K562 (cell line): ENCODE results near the gene DZIP1. TPM values are rescaled to one million over a fixed set of nuclear protein-coding genes. Genes with fewer than 3 reads are reported as not detected.
"Not testable (repeated sequence)": the region's sequence is repeated elsewhere in the genome, so short reads cannot be mapped to it uniquely, and the experiment has no call there.

Source experiments
- ATAC-seq: fragments of 200-7000 bp; cut with Tn5 transposase; 3 replicates; pipeline ENCODE4 v1.9.1; 2020; ENCODE audit warnings: moderate library complexity
- BruUV-seq: library from RNA; stranded (reverse); fragments of 400-500 nt; replicated peaks from 2 replicates; lab custom pipeline; 2021; lab: Mats Ljungman, UMichigan
- CTCF ChIA-PET: fragments of 300-600 bp; formaldehyde crosslinking; extraction: SDS; loops from one replicate; lab custom pipeline; 2021; ENCODE audit warnings: low intra/inter-chr PET ratio; lab: Yijun Ruan, JAX
- POLR2A ChIA-PET: fragments of 300-600, 350-650 bp; sonication (Branson Sonifier 250); formaldehyde crosslinking; extraction: SDS; loops from one replicate; lab custom pipeline; 2021; ENCODE audit warnings: antibody characterized with exemption, inconsistent platforms; lab: Yijun Ruan, JAX
- DNase-seq, 4 experiments: peaks; one replicate each; pipeline versions ENCODE4 v3.0.0 to v3.0.0-alpha.2; 2011 to 2018; ENCODE audit warnings: low spot score in 3 of 4, mixed read lengths in 3 of 4; ENCODE audit errors: extremely low read depth in 1 of 4
- FAIRE-seq: peaks from 2 replicates; lab custom pipeline; 2011; peaks lifted over from hg19 to GRCh38; lab: Jason Lieb, UNC
- H2AFZ ChIP-seq: 2 replicates; pipeline ENCODE4 v1.6.0; 2011; ENCODE audit warnings: low read depth, low read length, control low read depth, inconsistent platforms
- H3K27ac ChIP-seq: fragments of 200-600 bp; 3 replicates; pipeline ENCODE4 v1.8.0; 2011; ENCODE audit warnings: low read depth, mild to moderate bottlenecking, control low read depth, inconsistent platforms, low read length, moderate library complexity, mixed read lengths; ENCODE audit errors: extremely low read depth
- H3K27me3 ChIP-seq, 2 experiments: fragments of 300-600 bp in 1 of 2; 2 replicates in 1 of 2; 3 replicates in 1 of 2; pipeline versions ENCODE4 v1.6.0 to v1.8.0; 2011; ENCODE audit warnings: inconsistent platforms in 2 of 2, low read length in 2 of 2, mild to moderate bottlenecking in 1 of 2, mixed read lengths in 1 of 2, moderate library complexity in 1 of 2; ENCODE audit not compliant: control insufficient read depth in 2 of 2, insufficient read depth in 2 of 2
- H3K36me3 ChIP-seq: fragments of 300-600 bp; 3 replicates; pipeline ENCODE4 v1.8.0; 2011; ENCODE audit warnings: mild to moderate bottlenecking, low read length, inconsistent platforms; ENCODE audit not compliant: control insufficient read depth, insufficient read depth
- H3K4me1 ChIP-seq, 2 experiments: fragments of 200-600 bp in 1 of 2; replicated peaks in 1 of 2; 2 replicates in 1 of 2; 3 replicates in 1 of 2; pipeline versions ENCODE4 v1.5.1 to v1.8.0; 2011; ENCODE audit warnings: inconsistent platforms in 2 of 2, low read length in 2 of 2, mild to moderate bottlenecking in 1 of 2, mixed read lengths in 1 of 2, moderate library complexity in 1 of 2; ENCODE audit not compliant: control insufficient read depth in 2 of 2, insufficient read depth in 2 of 2
- H3K4me2 ChIP-seq: 2 replicates; pipeline ENCODE4 v1.6.1; 2011; ENCODE audit warnings: low read length, control low read depth, inconsistent platforms, mixed read lengths; ENCODE audit not compliant: insufficient read depth
- H3K4me3 ChIP-seq: fragments of 200-600 bp; sonication (generic), shearing (Covaris generic); 2 replicates; pipeline ENCODE4 v1.5.1; 2016; ENCODE audit warnings: control low read depth, inconsistent platforms
- H3K79me2 ChIP-seq: fragments of 200-600 bp; 3 replicates; pipeline ENCODE4 v1.8.0; 2011; ENCODE audit warnings: low read length, inconsistent platforms; ENCODE audit not compliant: control insufficient read depth, insufficient read depth
- H3K9ac ChIP-seq, 2 experiments: 2 replicates each; pipeline versions ENCODE4 v1.6.0 to v1.6.1; 2011; ENCODE audit warnings: low read depth in 2 of 2, low read length in 2 of 2, control low read depth in 1 of 2, inconsistent platforms in 1 of 2, mild to moderate bottlenecking in 1 of 2, mixed read lengths in 1 of 2; ENCODE audit not compliant: insufficient read depth in 1 of 2
- H3K9me1 ChIP-seq: one replicate; pipeline ENCODE4 v1.6.0; 2011; ENCODE audit warnings: inconsistent platforms, mild to moderate bottlenecking, low read length, moderate library complexity; ENCODE audit not compliant: control insufficient read depth, insufficient read depth
- H3K9me3 ChIP-seq: replicated peaks from 2 replicates; pipeline ENCODE4 v1.5.1; 2011; ENCODE audit warnings: low read depth, low read length, inconsistent platforms; ENCODE audit not compliant: control insufficient read depth, insufficient read depth
- H4K20me1 ChIP-seq: replicated peaks from 2 replicates; pipeline ENCODE4 v1.6.1; 2011; ENCODE audit warnings: low read length, inconsistent platforms, mixed read lengths; ENCODE audit not compliant: control insufficient read depth, insufficient read depth
- BRCA1 ChIP-seq, 2 experiments: fragments of 450-650 bp in 1 of 2; sonication (generic) in 1 of 2; formaldehyde crosslinking in 1 of 2; IDR thresholded peaks; 2 replicates each; pipeline versions ENCODE4 v1.5.0 to v1.6.1; 2017 to 2020; ENCODE audit warnings: mild to moderate bottlenecking in 1 of 2, missing genetic modification reagents in 1 of 2
- BRD9 ChIP-seq: fragments of 450-650 bp; IDR thresholded peaks from 2 replicates; pipeline ENCODE4 v1.6.1; 2018; ENCODE audit warnings: low read depth; ENCODE audit not compliant: partially characterized antibody
- MYC ChIP-seq, 2 experiments: fragments of 250-450 bp in 1 of 2; sonication (Bioruptor Pico) in 1 of 2; IDR thresholded peaks; 2 replicates each; pipeline versions ENCODE4 v1.5.1 to v1.6.1; 2012 to 2021; ENCODE audit warnings: low read depth in 2 of 2, borderline replicate concordance in 1 of 2, improper control_type of control experiment in 1 of 2, low read length in 1 of 2, mild to moderate bottlenecking in 1 of 2, moderate library complexity in 1 of 2
- ZBED1 ChIP-seq: IDR thresholded peaks from 2 replicates; pipeline ENCODE4 v1.6.1; 2014
- WGBS: fragments of 100-300 bp; shearing (Covaris generic); methylation state at CpG from one replicate; pipeline ENCODE4 v1.1.6; 2016; ENCODE audit warnings: low coverage, mixed read lengths; ENCODE audit not compliant: insufficient coverage; ENCODE audit errors: missing lambda C conversion rate; 5-methylcytosine and 5-hydroxymethylcytosine counted together
- in situ Hi-C: fragments of 300-500 bp; cut with MboI; formaldehyde crosslinking; loops from 4 replicates; pipeline ENCODE4 v1.15.0; 2018; ENCODE audit warnings: inconsistent platforms, mixed read lengths
- intact Hi-C: fragments of 100-400 bp; cut with micrococcal nuclease; formaldehyde crosslinking; loops from 2 replicates; pipeline ENCODE4 v1.14.2; 2022
- polyA plus RNA-seq, 8 experiments: library from polyadenylated mRNA; depleted of rRNA in 4 of 8; stranded (reverse) in 5 of 8; unstranded in 3 of 8; fragments of >200 nt; fragmentation: Nextera tagmentation in 2 of 8; fragmentation: Illumina TruSeq in 1 of 8; extraction: Ambion mirVana in 2 of 8; extraction: Trizol in 1 of 8; gene quantifications; 2 replicates each; pipeline versions ENCODE4 v1.2.1 to v1.2.3, GENCODE V29; 2011 to 2014; ENCODE audit warnings: inconsistent platforms in 1 of 8, missing spikeins in 1 of 8
- total RNA-seq, 7 experiments: library from RNA; depleted of rRNA in 6 of 7; stranded (reverse); fragments of >200 nt in 6 of 7; fragmentation: Illumina TruSeq in 2 of 7; extraction: Trizol in 2 of 7; gene quantifications; 2 replicates each; pipeline versions ENCODE4 v1.2.1 to v1.2.3, GENCODE V29; 2011 to 2021; ENCODE audit warnings: low replicate concordance in 1 of 7
- TF ChIP-seq, protein P1 (sequence below): fragments of 450-650 bp; formaldehyde crosslinking; IDR thresholded peaks from 2 replicates; pipeline ENCODE4 v1.4.0; 2022; ENCODE audit warnings: missing genetic modification characterization
- TF ChIP-seq, protein P2 (sequence below): sonication (generic); formaldehyde crosslinking; IDR thresholded peaks from 2 replicates; pipeline ENCODE4 v1.8.0; 2022; ENCODE audit warnings: mild to moderate bottlenecking, missing genetic modification reagents
- TF ChIP-seq, protein P3 (sequence below): sonication (generic); formaldehyde crosslinking; IDR thresholded peaks from 2 replicates; pipeline ENCODE4 v1.8.0; 2022; ENCODE audit warnings: mild to moderate bottlenecking, missing genetic modification reagents

The DZIP1 gene
- total and polyA plus RNA-seq, 9 of the 15 experiments (the other 6 are each of a cell fraction or from before 2014, with no cell fraction given) = 0.07 TPM; not detected in 8

DNA sequence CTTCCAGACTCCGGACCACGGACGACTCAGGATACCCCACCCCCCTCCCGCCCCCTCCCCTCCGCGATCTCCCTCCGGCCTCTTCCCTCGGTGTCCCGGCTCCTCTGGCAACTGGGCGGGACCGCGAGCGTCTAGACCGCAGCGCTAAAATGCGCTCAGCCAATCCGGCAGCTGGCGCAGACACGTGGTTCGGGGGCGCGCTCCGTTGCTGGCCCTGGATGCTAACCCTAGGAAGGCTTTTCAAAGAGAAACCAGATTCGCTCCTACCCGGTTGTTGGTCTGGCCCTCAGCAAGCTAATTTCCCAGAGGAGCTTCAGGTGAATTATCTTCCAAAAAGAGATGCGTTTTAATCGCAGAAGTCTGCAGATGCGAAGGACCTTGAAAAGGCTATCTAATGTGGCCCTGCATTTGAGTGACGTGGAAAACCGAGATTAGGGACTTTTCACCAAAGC, at the start of gene DZIP1 (continued):
- TF ChIP-seq, protein P1, sequence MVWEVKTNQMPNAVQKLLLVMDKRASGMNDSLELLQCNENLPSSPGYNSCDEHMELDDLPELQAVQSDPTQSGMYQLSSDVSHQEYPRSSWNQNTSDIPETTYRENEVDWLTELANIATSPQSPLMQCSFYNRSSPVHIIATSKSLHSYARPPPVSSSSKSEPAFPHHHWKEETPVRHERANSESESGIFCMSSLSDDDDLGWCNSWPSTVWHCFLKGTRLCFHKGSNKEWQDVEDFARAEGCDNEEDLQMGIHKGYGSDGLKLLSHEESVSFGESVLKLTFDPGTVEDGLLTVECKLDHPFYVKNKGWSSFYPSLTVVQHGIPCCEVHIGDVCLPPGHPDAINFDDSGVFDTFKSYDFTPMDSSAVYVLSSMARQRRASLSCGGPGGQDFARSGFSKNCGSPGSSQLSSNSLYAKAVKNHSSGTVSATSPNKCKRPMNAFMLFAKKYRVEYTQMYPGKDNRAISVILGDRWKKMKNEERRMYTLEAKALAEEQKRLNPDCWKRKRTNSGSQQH (CRISPR knock-in tag) = no peak
- TF ChIP-seq, protein P2, sequence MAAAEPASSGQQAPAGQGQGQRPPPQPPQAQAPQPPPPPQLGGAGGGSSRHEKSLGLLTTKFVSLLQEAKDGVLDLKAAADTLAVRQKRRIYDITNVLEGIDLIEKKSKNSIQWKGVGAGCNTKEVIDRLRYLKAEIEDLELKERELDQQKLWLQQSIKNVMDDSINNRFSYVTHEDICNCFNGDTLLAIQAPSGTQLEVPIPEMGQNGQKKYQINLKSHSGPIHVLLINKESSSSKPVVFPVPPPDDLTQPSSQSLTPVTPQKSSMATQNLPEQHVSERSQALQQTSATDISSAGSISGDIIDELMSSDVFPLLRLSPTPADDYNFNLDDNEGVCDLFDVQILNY = no peak
- TF ChIP-seq ZBED1 (no peak), BRCA1 (IDR thresholded peaks at IDR 0.05) (no peak), BRCA1 (CRISPR knock-in tag; IDR thresholded peaks at IDR 0.05) (no peak), MYC (IDR thresholded peaks at IDR 0.05; ENCODE audit: low read depth, low read length) (no peak), MYC (CRISPR knock-in tag; IDR thresholded peaks at IDR 0.05; ENCODE audit: borderline replicate concordance, low read depth) (no peak), BRD9 (no peak)
- TF ChIP-seq, protein P3, sequence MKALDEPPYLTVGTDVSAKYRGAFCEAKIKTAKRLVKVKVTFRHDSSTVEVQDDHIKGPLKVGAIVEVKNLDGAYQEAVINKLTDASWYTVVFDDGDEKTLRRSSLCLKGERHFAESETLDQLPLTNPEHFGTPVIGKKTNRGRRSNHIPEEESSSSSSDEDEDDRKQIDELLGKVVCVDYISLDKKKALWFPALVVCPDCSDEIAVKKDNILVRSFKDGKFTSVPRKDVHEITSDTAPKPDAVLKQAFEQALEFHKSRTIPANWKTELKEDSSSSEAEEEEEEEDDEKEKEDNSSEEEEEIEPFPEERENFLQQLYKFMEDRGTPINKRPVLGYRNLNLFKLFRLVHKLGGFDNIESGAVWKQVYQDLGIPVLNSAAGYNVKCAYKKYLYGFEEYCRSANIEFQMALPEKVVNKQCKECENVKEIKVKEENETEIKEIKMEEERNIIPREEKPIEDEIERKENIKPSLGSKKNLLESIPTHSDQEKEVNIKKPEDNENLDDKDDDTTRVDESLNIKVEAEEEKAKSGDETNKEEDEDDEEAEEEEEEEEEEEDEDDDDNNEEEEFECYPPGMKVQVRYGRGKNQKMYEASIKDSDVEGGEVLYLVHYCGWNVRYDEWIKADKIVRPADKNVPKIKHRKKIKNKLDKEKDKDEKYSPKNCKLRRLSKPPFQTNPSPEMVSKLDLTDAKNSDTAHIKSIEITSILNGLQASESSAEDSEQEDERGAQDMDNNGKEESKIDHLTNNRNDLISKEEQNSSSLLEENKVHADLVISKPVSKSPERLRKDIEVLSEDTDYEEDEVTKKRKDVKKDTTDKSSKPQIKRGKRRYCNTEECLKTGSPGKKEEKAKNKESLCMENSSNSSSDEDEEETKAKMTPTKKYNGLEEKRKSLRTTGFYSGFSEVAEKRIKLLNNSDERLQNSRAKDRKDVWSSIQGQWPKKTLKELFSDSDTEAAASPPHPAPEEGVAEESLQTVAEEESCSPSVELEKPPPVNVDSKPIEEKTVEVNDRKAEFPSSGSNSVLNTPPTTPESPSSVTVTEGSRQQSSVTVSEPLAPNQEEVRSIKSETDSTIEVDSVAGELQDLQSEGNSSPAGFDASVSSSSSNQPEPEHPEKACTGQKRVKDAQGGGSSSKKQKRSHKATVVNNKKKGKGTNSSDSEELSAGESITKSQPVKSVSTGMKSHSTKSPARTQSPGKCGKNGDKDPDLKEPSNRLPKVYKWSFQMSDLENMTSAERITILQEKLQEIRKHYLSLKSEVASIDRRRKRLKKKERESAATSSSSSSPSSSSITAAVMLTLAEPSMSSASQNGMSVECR (CRISPR knock-in tag) = no peak

DNA sequence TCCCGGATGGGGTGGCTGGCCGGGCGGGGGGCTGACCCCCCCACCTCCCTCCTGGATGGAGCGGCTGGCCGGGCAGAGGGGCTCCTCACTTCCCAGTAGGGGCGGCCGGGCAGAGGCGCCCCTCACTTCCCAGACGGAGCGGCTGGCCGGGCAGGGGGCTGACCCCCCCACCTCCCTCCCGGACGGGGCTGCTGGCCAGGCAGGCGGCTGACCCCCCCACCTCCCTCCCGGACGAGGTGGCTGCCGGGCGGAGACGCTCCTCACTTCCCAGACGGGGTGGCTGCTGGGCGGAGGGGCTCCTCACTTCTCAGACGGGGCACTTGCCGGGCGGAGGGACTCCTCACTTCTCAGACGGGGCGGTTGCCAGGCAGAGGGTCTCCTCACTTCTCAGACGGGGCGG, 46.5 kb upstream of the DZIP1 start:
- DNase-seq, H3K4me1 ChIP-seq, POLR2A ChIA-PET, ATAC-seq, CTCF ChIA-PET, H3K9me3 ChIP-seq, intact Hi-C loops, H4K20me1 ChIP-seq, H3K9me1 ChIP-seq, H3K27me3 ChIP-seq, H3K27ac ChIP-seq, H3K9ac ChIP-seq, H3K36me3 ChIP-seq, BruUV-seq, H3K4me3 ChIP-seq, FAIRE-seq, in situ Hi-C loops, H3K4me2 ChIP-seq, H2AFZ ChIP-seq: not testable (repeated sequence)
- peaks cover 39% of the 10 kb centered on the region for H3K79me2 ChIP-seq
- no CpG with 5 or more reads among the region's 28 CpGs for WGBS
